Superior temporal gyrus (tissue), 1 donor: ENCODE data around the gene BMPER.

Experiments used
- DNase-seq: peaks from one replicate; pipeline ENCODE4 v3.0.0-alpha.2; 2016; ENCODE audit errors: extremely low spot score

Gene BMPER

GRCh38 chr7:33923440-33924229, 18.3 kb downstream of the BMPER start:
- no peak for DNase-seq

GRCh38 chr7:33926535-33926934, 21.2 kb downstream of the BMPER start:
- no peak for DNase-seq

DNA sequence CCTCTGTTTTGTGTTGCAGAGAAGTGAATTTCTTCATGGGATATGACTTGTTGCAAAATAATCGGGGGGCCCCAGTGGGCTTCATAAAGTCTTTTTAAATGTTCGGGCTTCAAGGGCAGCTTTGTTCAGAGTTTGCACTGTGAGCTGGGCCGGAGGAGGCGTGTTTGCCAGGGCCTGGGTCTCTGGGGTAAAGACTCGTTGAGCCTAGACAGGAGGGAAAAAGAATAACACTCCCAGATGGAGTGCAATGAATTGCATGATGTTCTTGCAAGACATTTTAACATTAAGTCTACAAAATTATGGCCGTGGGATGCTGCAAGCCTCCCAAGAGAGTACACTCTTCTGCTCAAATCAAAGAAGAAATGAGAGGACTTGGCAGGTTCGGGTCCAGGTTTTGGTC, 23.6 kb downstream of the BMPER start:
- no peak for DNase-seq

GRCh38 chr7:33932221-33932620, 26.9 kb downstream of the BMPER start:
- peak; percentile 44 for DNase-seq

DNA sequence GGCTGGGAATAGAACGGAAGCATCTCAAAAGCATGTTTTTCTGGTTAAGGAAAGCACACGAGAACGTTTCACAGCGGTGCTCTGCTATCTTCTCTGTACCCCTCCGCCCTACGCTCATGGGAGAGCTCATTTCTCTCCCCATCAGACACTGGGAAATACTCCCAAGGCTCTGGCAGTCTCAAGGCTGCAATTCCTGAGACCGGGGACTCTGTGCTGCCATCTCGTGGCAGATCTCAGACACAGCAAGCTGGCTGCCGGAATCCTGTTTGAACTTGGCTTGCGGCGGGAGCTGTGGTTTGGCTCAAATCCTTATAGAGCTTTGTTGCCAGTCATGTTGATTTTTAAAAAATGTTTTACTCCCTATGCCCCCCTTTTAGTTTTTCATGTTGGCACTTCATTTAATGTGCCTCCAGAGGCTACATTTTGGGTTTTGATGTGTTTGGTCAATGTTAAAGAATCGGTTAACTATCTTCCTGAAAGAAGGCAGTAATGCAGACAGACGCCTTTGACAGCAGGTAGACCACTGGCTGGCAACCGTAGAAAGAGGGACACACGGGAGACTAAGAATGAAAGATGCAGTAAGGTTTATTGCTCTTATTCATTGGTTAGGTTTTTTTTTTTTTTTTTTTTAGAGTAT, 27.6 kb downstream of the BMPER start:
- peak; percentile 96 for DNase-seq

GRCh38 chr7:33933611-33934281, 28.4 kb downstream of the BMPER start:
- no peak for DNase-seq

DNA sequence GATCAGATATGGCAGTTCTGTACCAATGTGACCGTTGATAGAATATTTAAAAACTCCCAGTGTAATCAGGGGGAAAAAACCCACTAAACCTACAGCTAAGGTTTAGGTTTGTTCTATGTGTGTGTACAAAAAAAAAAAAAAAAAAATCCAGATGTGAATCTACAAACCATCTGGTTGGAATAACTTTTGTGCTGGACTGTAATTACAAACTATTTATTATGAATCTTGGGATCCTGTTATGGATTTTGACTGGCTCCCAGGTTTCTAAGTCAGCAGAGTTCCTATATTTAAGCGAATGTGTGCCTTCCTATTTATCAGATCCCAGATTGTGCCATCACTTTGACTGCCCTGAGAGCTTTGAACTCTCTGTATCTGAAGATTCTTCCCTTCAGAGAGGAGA, 29.1 kb downstream of the BMPER start:
- DNase-seq, result no peak

DNA sequence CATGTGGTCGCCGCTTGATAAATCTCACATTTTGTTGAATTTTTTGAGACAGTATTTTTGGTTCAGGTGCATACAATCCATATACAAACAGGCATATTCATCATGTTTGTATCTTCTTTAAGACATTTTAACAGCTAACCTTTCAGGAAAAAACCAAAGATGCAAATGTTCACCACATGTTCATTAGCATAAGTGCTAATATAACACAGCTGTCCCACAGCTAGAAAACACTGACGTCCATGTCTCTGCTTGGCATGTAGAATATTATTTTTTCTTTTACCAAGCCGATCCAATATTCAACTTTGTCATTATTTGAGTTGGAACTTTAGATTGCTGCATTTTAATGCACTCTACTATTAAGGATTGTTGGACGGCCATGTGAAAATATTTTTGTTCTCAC, 31.2 kb downstream of the BMPER start:
- no peak for DNase-seq

- no peak for DNase-seq
Observed at GRCh38 chr7:33937871-33938270, 32.5 kb downstream of the BMPER start.

GRCh38 chr7:33939121-33939520, 33.8 kb downstream of the BMPER start:
- no peak for DNase-seq

DNA sequence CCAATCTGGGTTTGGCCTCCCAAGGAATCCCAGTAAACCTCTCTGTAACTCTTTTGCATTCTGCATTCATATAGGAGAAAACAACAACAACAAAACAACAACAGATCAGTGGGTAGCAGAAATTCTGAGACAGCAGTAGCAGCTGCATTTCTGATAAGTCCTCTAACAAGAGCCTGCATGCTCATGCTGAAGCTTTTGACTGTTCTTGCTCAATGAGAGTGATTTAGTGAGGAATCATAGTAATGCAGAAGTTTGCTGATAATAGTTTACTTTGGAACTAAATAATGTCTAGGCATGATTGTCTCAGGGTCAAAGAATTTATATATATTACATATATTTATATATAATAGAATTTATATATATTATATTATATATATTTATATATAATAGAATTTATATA, 35.2 kb downstream of the BMPER start:
- no peak for DNase-seq

GRCh38 chr7:33941418-33941817, 36.1 kb downstream of the BMPER start:
- no peak for DNase-seq

- no peak for DNase-seq
Observed at GRCh38 chr7:33946094-33946699, 40.9 kb downstream of the BMPER start.

- no peak for DNase-seq
Observed at GRCh38 chr7:33950047-33950714, 44.8 kb downstream of the BMPER start.

GRCh38 chr7:33952824-33953223, 47.5 kb downstream of the BMPER start:
- DNase-seq, result no peak

GRCh38 chr7:33958104-33958503, 52.8 kb downstream of the BMPER start:
- DNase-seq, result no peak

DNA sequence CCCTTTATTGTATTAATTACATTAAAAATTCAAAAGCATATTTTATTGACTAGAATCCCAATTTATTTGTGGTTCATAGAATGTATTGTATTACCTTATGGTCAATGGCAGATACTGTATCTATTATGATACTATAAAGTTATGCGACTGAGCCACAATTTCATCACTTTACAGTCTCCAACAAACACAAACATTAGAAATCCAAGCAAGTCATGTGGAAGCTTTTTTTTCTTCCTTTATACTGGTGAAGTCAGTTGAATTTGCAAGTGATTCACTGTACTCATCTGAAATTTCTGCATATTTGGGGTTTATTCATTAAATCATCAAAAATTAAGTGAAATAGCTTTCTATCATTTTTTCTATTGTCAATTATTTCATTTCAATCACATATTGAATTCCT, 54.3 kb downstream of the BMPER start:
- DNase-seq, result no peak

GRCh38 chr7:33961948-33962347, 56.6 kb downstream of the BMPER start:
- DNase-seq, result no peak

DNA sequence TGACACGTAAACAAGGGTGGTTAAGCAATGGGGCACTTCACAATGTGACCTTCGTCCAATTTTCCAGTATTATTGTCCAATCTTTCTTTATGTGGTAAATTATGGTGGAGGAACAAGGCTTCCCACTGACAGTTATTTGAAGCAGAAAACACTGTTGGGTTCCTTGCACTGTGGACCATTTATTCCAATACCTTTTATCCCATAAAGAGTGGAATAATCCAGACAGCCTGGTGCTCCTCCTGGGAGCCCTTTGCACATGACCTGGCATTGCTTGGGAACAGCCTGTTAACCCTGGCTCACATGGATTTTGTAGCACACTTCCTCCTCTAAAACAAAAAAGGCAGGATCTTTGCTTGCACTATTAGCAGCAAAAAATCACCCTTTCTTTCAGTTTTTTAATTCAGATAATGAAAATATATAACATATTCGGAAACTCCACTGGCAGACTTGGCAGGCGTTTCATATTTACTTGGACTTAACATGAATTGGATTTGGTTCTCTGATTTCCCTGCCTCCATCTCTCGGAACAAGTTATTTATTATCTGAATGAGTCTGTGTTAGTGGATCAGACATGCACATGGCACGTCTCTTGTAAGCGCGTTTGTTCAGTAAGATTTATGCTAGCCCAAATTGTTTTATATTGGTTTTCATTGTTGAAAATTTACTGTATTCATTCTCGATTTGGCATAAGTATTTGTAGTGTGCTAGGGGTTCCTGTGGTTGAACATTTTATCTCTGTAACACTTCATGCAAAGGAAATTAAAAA, 59.3 kb downstream of the BMPER start:
- no peak for DNase-seq

DNA sequence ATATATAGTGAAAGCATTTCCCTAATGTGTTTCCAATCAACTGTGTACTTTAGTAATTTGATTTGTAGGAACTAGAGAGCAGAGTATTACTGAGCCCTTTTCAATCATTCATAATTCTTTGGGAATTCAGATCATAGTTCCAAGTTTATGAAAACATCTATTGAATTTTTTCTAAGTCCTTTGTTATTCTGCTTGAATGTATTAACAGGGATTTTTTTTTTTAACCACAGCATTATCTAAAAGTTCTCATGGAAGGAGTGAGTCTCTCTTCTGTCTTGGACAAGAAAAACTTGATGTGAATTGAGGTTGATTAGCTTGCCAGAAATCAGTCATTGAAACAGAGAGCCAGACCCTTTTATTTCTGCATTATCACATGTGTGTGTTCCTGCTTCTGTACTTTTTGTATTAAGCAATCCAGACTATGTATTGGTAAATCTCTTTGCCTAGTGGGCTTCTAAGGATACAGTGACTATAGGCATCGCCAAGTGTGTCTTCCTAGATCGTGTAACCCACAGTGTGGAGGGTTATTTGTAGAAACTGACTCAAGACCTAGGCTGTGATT, 59.9 kb downstream of the BMPER start:
- no peak for DNase-seq

GRCh38 chr7:33968591-33968990, 63.3 kb downstream of the BMPER start:
- DNase-seq, result no peak
